SK-N-SH (cell line): ENCODE data around the gene VGF. TPM values are rescaled to one million over a fixed set of nuclear protein-coding genes. Genes with fewer than 3 reads are reported as not detected.
A peak's percentile ranks its signal among the peaks of the same experiment; 100 is the strongest.

Experiments
- CTCF ChIA-PET: fragments of 300-600, 350-600 bp; formaldehyde crosslinking; extraction: SDS; loops from one replicate; lab custom pipeline; 2021; lab: Yijun Ruan, JAX
- POLR2A ChIA-PET: fragments of 350-600 bp; sonication (Branson Sonifier 250); formaldehyde crosslinking; extraction: SDS; loops from one replicate; lab custom pipeline; 2020; ENCODE audit warnings: antibody characterized with exemption, inconsistent platforms; lab: Yijun Ruan, JAX
- DNase-seq: peaks from one replicate; pipeline ENCODE4 v3.0.0; 2012
- H2AFZ ChIP-seq: fragments of 200-600 bp; sonication (generic); 2 replicates; pipeline ENCODE4 v1.8.1; 2016; ENCODE audit warnings: antibody characterized with exemption, mild to moderate bottlenecking, low read depth
- H3F3A ChIP-seq: fragments of 200-600 bp; sonication (generic); replicated peaks from 2 replicates; pipeline ENCODE3; 2016; ENCODE audit warnings: antibody characterized with exemption, mild to moderate bottlenecking; ENCODE audit not compliant: insufficient read depth
- H3K27ac ChIP-seq, 2 experiments: fragments of 200-500 bp in 1 of 2; fragments of 200-600 bp in 1 of 2; sonication (Bioruptor generic) in 1 of 2; sonication (generic), shearing (Covaris generic) in 1 of 2; 2 replicates each; pipeline versions ENCODE4 v1.5.1 to v1.6.1; 2014 to 2016; ENCODE audit warnings: low read depth in 2 of 2, inconsistent platforms in 1 of 2, low read length in 1 of 2, mild to moderate bottlenecking in 1 of 2, mixed read lengths in 1 of 2
- H3K27me3 ChIP-seq: fragments of 200-600 bp; sonication (generic), shearing (Covaris generic); 2 replicates; pipeline ENCODE4 v1.6.1; 2016; ENCODE audit warnings: mixed run types; ENCODE audit not compliant: insufficient read depth
- H3K36me3 ChIP-seq, 2 experiments: fragments of 200-500 bp in 1 of 2; fragments of 200-600 bp in 1 of 2; sonication (Bioruptor generic) in 1 of 2; sonication (generic) in 1 of 2; replicated peaks in 1 of 2; 2 replicates each; pipeline versions ENCODE3 to v1.5.1; 2014 to 2016; ENCODE audit warnings: low read length in 1 of 2, mild to moderate bottlenecking in 1 of 2; ENCODE audit not compliant: insufficient read depth in 2 of 2, control insufficient read depth in 1 of 2
- H3K4me1 ChIP-seq, 2 experiments: fragments of 200-500 bp in 1 of 2; fragments of 200-600 bp in 1 of 2; sonication (Bioruptor generic) in 1 of 2; sonication (generic), shearing (Covaris generic) in 1 of 2; 2 replicates each; pipeline versions ENCODE4 v1.5.1 to v1.6.1; 2014 to 2016; ENCODE audit warnings: low read depth in 1 of 2, low read length in 1 of 2, mixed run types in 1 of 2; ENCODE audit not compliant: insufficient read depth in 2 of 2, control insufficient read depth in 1 of 2
- H3K4me2 ChIP-seq: fragments of 200-600 bp; sonication (generic), shearing (Covaris generic); 2 replicates; pipeline ENCODE4 v1.6.1; 2017; ENCODE audit warnings: mixed run types
- H3K4me3 ChIP-seq, 2 experiments: fragments of 200-500 bp in 1 of 2; fragments of 200-600 bp in 1 of 2; sonication (Bioruptor generic) in 1 of 2; sonication (generic), shearing (Covaris generic) in 1 of 2; 2 replicates each; pipeline versions ENCODE4 v1.5.1 to v1.8.1; 2014 to 2016; ENCODE audit warnings: low read depth in 2 of 2, inconsistent platforms in 1 of 2, low read length in 1 of 2, mild to moderate bottlenecking in 1 of 2, mixed read lengths in 1 of 2, moderate library complexity in 1 of 2
- H3K79me2 ChIP-seq: fragments of 200-600 bp; sonication (generic); 2 replicates; pipeline ENCODE4 v1.8.1; 2017; ENCODE audit warnings: mild to moderate bottlenecking; ENCODE audit not compliant: insufficient read depth
- H3K9ac ChIP-seq: fragments of 200-600 bp; sonication (generic); 2 replicates; pipeline ENCODE4 v1.6.1; 2017; ENCODE audit warnings: mixed run types
- H3K9me2 ChIP-seq: fragments of 200-600 bp; sonication (generic); 2 replicates; pipeline ENCODE4 v1.6.1; 2017; ENCODE audit warnings: mixed run types
- H3K9me3 ChIP-seq: fragments of 200-600 bp; sonication (generic); 2 replicates; pipeline ENCODE4 v1.6.1; 2017; ENCODE audit warnings: mixed run types, mild to moderate bottlenecking, moderate library complexity
- H4K20me1 ChIP-seq: fragments of 200-600 bp; sonication (generic); 2 replicates; pipeline ENCODE4 v1.6.1; 2017; ENCODE audit warnings: mild to moderate bottlenecking, mixed run types; ENCODE audit not compliant: insufficient read depth
- CHD2 ChIP-seq: fragments of 150-350 bp; IDR thresholded peaks from 2 replicates; pipeline ENCODE4 v1.6.1; 2018; ENCODE audit warnings: low read length; ENCODE audit not compliant: partially characterized antibody
- ELF1 ChIP-seq: IDR thresholded peaks from 2 replicates; pipeline ENCODE4 v1.4.0; 2012
- EP300 ChIP-seq, 2 experiments: IDR thresholded peaks; 2 replicates each; pipeline versions ENCODE4 v1.4.0 to v1.6.1; 2012; ENCODE audit warnings: borderline replicate concordance in 1 of 2, low read depth in 1 of 2, low read length in 1 of 2
- FOSL2 ChIP-seq: IDR thresholded peaks from 2 replicates; pipeline ENCODE4 v1.4.0; 2012; ENCODE audit warnings: low read depth, mild to moderate bottlenecking, moderate library complexity, borderline replicate concordance
- FOXM1 ChIP-seq: IDR thresholded peaks from 2 replicates; pipeline ENCODE4 v1.4.0; 2012; ENCODE audit warnings: low read depth, mild to moderate bottlenecking
- GABPA ChIP-seq: IDR thresholded peaks from 2 replicates; pipeline ENCODE4 v1.4.0; 2012; ENCODE audit warnings: low read depth, mild to moderate bottlenecking
- GATA2 ChIP-seq: sonication (generic); formaldehyde crosslinking; IDR thresholded peaks from 2 replicates; pipeline ENCODE4 v1.5.0; 2020; ENCODE audit warnings: mild to moderate bottlenecking, missing genetic modification reagents
- IRF3 ChIP-seq: fragments of 150-350 bp; IDR thresholded peaks from 2 replicates; pipeline ENCODE4 v1.6.1; 2016; ENCODE audit warnings: mild to moderate bottlenecking, low read depth, low read length
- JUND ChIP-seq: IDR thresholded peaks from 2 replicates; pipeline ENCODE4 v1.4.0; 2012
- MEF2A ChIP-seq: IDR thresholded peaks from 2 replicates; pipeline ENCODE4 v1.4.0; 2012; ENCODE audit warnings: low read depth, borderline replicate concordance
- MXI1 ChIP-seq: IDR thresholded peaks from 2 replicates; pipeline ENCODE4 v1.6.1; 2012; ENCODE audit warnings: mild to moderate bottlenecking, low read depth, low read length, improper control_type of control experiment
- NFIC ChIP-seq: IDR thresholded peaks from 2 replicates; pipeline ENCODE4 v1.4.0; 2012; ENCODE audit warnings: borderline replicate concordance
- PBX3 ChIP-seq: IDR thresholded peaks from 2 replicates; pipeline ENCODE4; 2012
- POLR2AphosphoS5 ChIP-seq: IDR thresholded peaks from 2 replicates; pipeline ENCODE4 v1.6.1; 2012; ENCODE audit warnings: low read depth, low read length
- RAD21 ChIP-seq: IDR thresholded peaks from 2 replicates; pipeline ENCODE4 v1.6.1; 2012; ENCODE audit warnings: mild to moderate bottlenecking, low read length
- RCOR1 ChIP-seq: fragments of 150-350 bp; IDR thresholded peaks from 2 replicates; pipeline ENCODE4 v1.6.1; 2017; ENCODE audit warnings: antibody characterized with exemption, low read length
- REST ChIP-seq: IDR thresholded peaks from 2 replicates; pipeline ENCODE4 v1.6.1; 2012; ENCODE audit warnings: mild to moderate bottlenecking, low read depth, low read length, moderate library complexity
- RFX5 ChIP-seq: IDR thresholded peaks from 2 replicates; pipeline ENCODE4 v1.6.1; 2012; ENCODE audit warnings: mild to moderate bottlenecking, improper control_type of control experiment, low read length
- RXRA ChIP-seq: IDR thresholded peaks from 2 replicates; pipeline ENCODE4 v1.4.0; 2012; ENCODE audit warnings: low read depth, mild to moderate bottlenecking, borderline replicate concordance
- SMC3 ChIP-seq: IDR thresholded peaks from 2 replicates; pipeline ENCODE4 v1.6.1; 2012; ENCODE audit warnings: low read depth, low read length, improper control_type of control experiment
- TAF1 ChIP-seq: IDR thresholded peaks from 2 replicates; pipeline ENCODE4 v1.6.1; 2012; ENCODE audit warnings: low read depth, mild to moderate bottlenecking, low read length, moderate library complexity, borderline replicate concordance
- TCF12 ChIP-seq: IDR thresholded peaks from 2 replicates; pipeline ENCODE4 v1.4.0; 2012
- USF1 ChIP-seq: IDR thresholded peaks from 2 replicates; pipeline ENCODE4 v1.4.0; 2012; ENCODE audit warnings: low read depth, borderline replicate concordance
- USF2 ChIP-seq: fragments of 150-350 bp; IDR thresholded peaks from 2 replicates; pipeline ENCODE4 v1.6.1; 2017; ENCODE audit warnings: antibody characterized with exemption, low read length, low read depth, borderline replicate concordance
- YY1 ChIP-seq: IDR thresholded peaks from 2 replicates; pipeline ENCODE4 v1.4.0; 2012; ENCODE audit warnings: low read depth, mild to moderate bottlenecking
- WGBS: methylation state at CpG from one replicate; pipeline ENCODE4 v1.1.6; 2017; ENCODE audit warnings: low lambda C conversion rate; 5-methylcytosine and 5-hydroxymethylcytosine counted together
- polyA plus RNA-seq, 3 experiments: library from polyadenylated mRNA; depleted of rRNA; stranded (reverse); fragments of >200 nt; gene quantifications; 2 replicates each; pipeline ENCODE4 v1.2.3, GENCODE V29; 2012

VGF gene
- polyA plus RNA-seq (2012; rRNA removed), result 17.4 and 54.3 TPM in 2 replicates
- polyA plus RNA-seq (2012; cell fraction: cytosol; rRNA removed), result 48.7 and 59.7 TPM in 2 replicates
- 65.5 and 96.9 TPM in 2 replicates for polyA plus RNA-seq (2012; cell fraction: nucleus; rRNA removed)

- peaks cover 36 to 66% of the 10 kb centered on the region in 2 experiments for H3K4me1 ChIP-seq
- H4K20me1 ChIP-seq, result peaks cover 19% of the 10 kb centered on the region
- H3K36me3 ChIP-seq, result peaks cover 7 to 9% of the 10 kb centered on the region in 2 experiments
- peaks cover 44% of the 10 kb centered on the region for H3F3A ChIP-seq
- H3K27me3 ChIP-seq, result no peaks in the 10 kb centered on the region
- peak within 1 kb of the TSS in 1 of 2 experiments; percentile 94; a peak in 3 of 4 replicates for H3K27ac ChIP-seq
- peak within 1 kb of the TSS; percentile 98 for H3K4me2 ChIP-seq
- peak; percentile 97 for DNase-seq
- peak within 1 kb of the TSS; percentile 56 to 61 for H3K4me3 ChIP-seq
- no peak within 1 kb of the TSS for H3K9ac ChIP-seq
- WGBS, result 2% methylated on average over 71 of the region's 74 CpGs
- peak within 1 kb of the TSS; percentile 20; the same call in 1 of the 2 replicates for H2AFZ ChIP-seq
- H3K9me2 ChIP-seq, result no peaks in the 10 kb centered on the region
- CTCF ChIA-PET, result interaction anchor here (0.7 to 3.8 kb wide), 13 partner anchors 9 to 271 kb away, joined by 3 to 21 read pairs (median 5); partner anchors contain the start of genes FIS1 and NAT16
- POLR2A ChIA-PET, result interaction anchor here (0.6 to 3.0 kb wide), 25 partner anchors 9 to 1230 kb away, joined by 3 to 43 read pairs (median 6); partner anchors contain the start of genes ACTL6B, AP1S1, FIS1 and NAT16
- H3K9me3 ChIP-seq, result no peaks in the 10 kb centered on the region
- no peaks in the 10 kb centered on the region for H3K79me2 ChIP-seq
- TF ChIP-seq MXI1, result peak; percentile 94
- TF ChIP-seq CHD2, result peak; percentile 80
- TF ChIP-seq FOXM1, result no peak
- peak in 1 of 2 experiments; percentile 12; a peak in 1 of 4 replicates for TF ChIP-seq EP300 (IDR thresholded peaks at IDR 0.05; ENCODE audit: borderline replicate concordance in 1 of 2, low read depth in 1 of 2, low read length in 1 of 2)
- no peak for TF ChIP-seq GATA2
- TF ChIP-seq YY1, result peak; percentile 17; the same call in 1 of the 2 replicates
- TF ChIP-seq IRF3, result no peak
- TF ChIP-seq RXRA, result no peak
- no peak for TF ChIP-seq RFX5
- TF ChIP-seq REST, result peak; percentile 100
- peak; percentile 99 for TF ChIP-seq USF1
- TF ChIP-seq RAD21, result no peak
- TF ChIP-seq TAF1, result peak; percentile 77
- TF ChIP-seq JUND, result no peak
- TF ChIP-seq PBX3, result peak; percentile 67
- peak; percentile 91 for TF ChIP-seq POLR2AphosphoS5
- no peak for TF ChIP-seq FOSL2
- TF ChIP-seq GABPA, result no peak
- no peak for TF ChIP-seq NFIC
- TF ChIP-seq RCOR1, result peak; percentile 62; the same call in 1 of the 2 replicates
- TF ChIP-seq TCF12, result no peak
- no peak for TF ChIP-seq MEF2A
- peak; percentile 72 for TF ChIP-seq ELF1
- no peak for TF ChIP-seq SMC3
- TF ChIP-seq USF2, result peak; percentile 95
These were observed at the start of gene VGF for GRCh38 chr7:101165075-101165957. VGF (minus strand) TSS chr7:101165569; CDS start chr7:101164843, 726 bp downstream.
